ENCODE measurements around the gene RILPL2.
"Not testable (repeated sequence)": the region's sequence is repeated elsewhere in the genome, so short reads cannot be mapped to it uniquely, and the experiment has no call there.

- not testable (repeated sequence) for TF ChIP-seq CTCF (IDR thresholded peaks at IDR 0.05; ENCODE audit: low read depth, low read length); POLR2A (IDR thresholded peaks at IDR 0.05; ENCODE audit: extremely low read depth, insufficient read length); MAX (IDR thresholded peaks at IDR 0.05; ENCODE audit: low read depth, low read length)
Measured at GRCh38 chr12:123452276-123452550, 15.7 kb upstream of the RILPL2 start.

All from NB4 (cell line).